SK-N-SH (cell line): ENCODE data around the gene STAT5B.

ENCODE experiments used
- CTCF ChIP-seq: fragments of 200-600 bp; sonication (generic); IDR thresholded peaks from 2 replicates; pipeline ENCODE4 v1.6.1; 2017; ENCODE audit warnings: antibody characterized with exemption, mild to moderate bottlenecking, moderate library complexity
- GABPA ChIP-seq: IDR thresholded peaks from 2 replicates; pipeline ENCODE4 v1.4.0; 2012; ENCODE audit warnings: low read depth, mild to moderate bottlenecking
- POLR2AphosphoS5 ChIP-seq: IDR thresholded peaks from 2 replicates; pipeline ENCODE4 v1.6.1; 2012; ENCODE audit warnings: low read depth, low read length
- RXRA ChIP-seq: IDR thresholded peaks from 2 replicates; pipeline ENCODE4 v1.4.0; 2012; ENCODE audit warnings: low read depth, mild to moderate bottlenecking, borderline replicate concordance
- USF2 ChIP-seq: fragments of 150-350 bp; IDR thresholded peaks from 2 replicates; pipeline ENCODE4 v1.6.1; 2017; ENCODE audit warnings: antibody characterized with exemption, low read length, low read depth, borderline replicate concordance
- YY1 ChIP-seq: IDR thresholded peaks from 2 replicates; pipeline ENCODE4 v1.4.0; 2012; ENCODE audit warnings: low read depth, mild to moderate bottlenecking

GRCh38 chr17:42325026-42325425, 48.8 kb upstream of the STAT5B start:
- TF ChIP-seq CTCF, result no peak
- TF ChIP-seq GABPA, result no peak
- TF ChIP-seq YY1, result no peak
- no peak for TF ChIP-seq POLR2AphosphoS5
- no peak for TF ChIP-seq RXRA
- TF ChIP-seq USF2, result no peak
